HepG2 (cell line): Measurements from ENCODE around the gene C3orf62. TPM values are rescaled to one million over a fixed set of nuclear protein-coding genes. Genes with fewer than 3 reads are reported as not detected.
A peak's percentile ranks its signal among the peaks of the same experiment; 100 is the strongest.

Experiments
- ASH2L ChIP-seq: fragments of 300-600, 200-600 bp; sonication (generic); IDR thresholded peaks from 2 replicates; pipeline ENCODE4 v1.7.0; 2017; ENCODE audit warnings: low read depth, mild to moderate bottlenecking, moderate library complexity, mixed read lengths, low read length; ENCODE audit not compliant: insufficient read length
- ATF5 ChIP-seq: sonication (generic); formaldehyde crosslinking; IDR thresholded peaks from 2 replicates; pipeline ENCODE4 v1.4.0; 2020; ENCODE audit warnings: mild to moderate bottlenecking, low read depth, missing genetic modification reagents
- CBFB ChIP-seq: sonication (generic); formaldehyde crosslinking; IDR thresholded peaks from 2 replicates; pipeline ENCODE4 v1.4.0; 2020; ENCODE audit warnings: missing genetic modification reagents
- ELF3 ChIP-seq: IDR thresholded peaks from 2 replicates; pipeline ENCODE4 v1.6.1; 2016; ENCODE audit warnings: missing genetic modification reagents, missing compliant biosample characterization
- ETV5 ChIP-seq: IDR thresholded peaks from 2 replicates; pipeline ENCODE4 v1.6.1; 2018; ENCODE audit warnings: missing biosample characterization, missing genetic modification reagents, inconsistent platforms, borderline replicate concordance
- FOXK1 ChIP-seq: sonication (generic); formaldehyde crosslinking; IDR thresholded peaks from 2 replicates; pipeline ENCODE4 v1.4.0; 2020; ENCODE audit warnings: low read depth, missing genetic modification reagents, borderline replicate concordance
- FOXP4 ChIP-seq: sonication (generic); formaldehyde crosslinking; IDR thresholded peaks from 2 replicates; pipeline ENCODE4 v1.4.0; 2020; ENCODE audit warnings: missing genetic modification reagents
- HOXD1 ChIP-seq: sonication (generic); formaldehyde crosslinking; IDR thresholded peaks from 2 replicates; pipeline ENCODE4 v1.5.0; 2020; ENCODE audit warnings: missing genetic modification reagents
- LRRFIP1 ChIP-seq: sonication (generic); formaldehyde crosslinking; conservative IDR thresholded peaks from 2 replicates; pipeline ENCODE4 v1.4.0; 2020; ENCODE audit warnings: missing genetic modification reagents
- MTA1 ChIP-seq: sonication (generic); formaldehyde crosslinking; IDR thresholded peaks from 2 replicates; pipeline ENCODE4 v1.4.0; 2020; ENCODE audit warnings: missing genetic modification reagents, mild to moderate bottlenecking, borderline replicate concordance
- MTF2 ChIP-seq: sonication (generic); formaldehyde crosslinking; IDR thresholded peaks from 2 replicates; pipeline ENCODE4 v1.5.0; 2020; ENCODE audit warnings: missing genetic modification reagents, borderline replicate concordance
- NR2F6 ChIP-seq, 2 experiments: IDR thresholded peaks; 2 replicates each; pipeline ENCODE4 v1.6.1; 2016; ENCODE audit warnings: antibody characterized with exemption in 1 of 2, mild to moderate bottlenecking in 1 of 2
- RFX5 ChIP-seq: IDR thresholded peaks from 2 replicates; pipeline ENCODE4 v1.6.1; 2011; ENCODE audit warnings: low read depth, low read length, improper control_type of control experiment
- SOX6 ChIP-seq, 2 experiments: fragments of 450-650 bp in 1 of 2; sonication (generic) in 1 of 2; formaldehyde crosslinking in 1 of 2; IDR thresholded peaks; 2 replicates each; pipeline versions ENCODE4 v1.4.0 to v1.6.1; 2017 to 2020; ENCODE audit warnings: antibody characterized with exemption in 1 of 2, mild to moderate bottlenecking in 1 of 2, missing genetic modification reagents in 1 of 2
- TEAD3 ChIP-seq: optimal IDR thresholded peaks from 2 replicates; pipeline ENCODE3; 2016; ENCODE audit warnings: borderline replicate concordance
- THAP11 ChIP-seq: IDR thresholded peaks from 2 replicates; pipeline ENCODE4 v1.6.1; 2016; ENCODE audit warnings: missing biosample characterization, missing genetic modification reagents
- ZBTB2 ChIP-seq: sonication (generic); formaldehyde crosslinking; IDR thresholded peaks from 2 replicates; pipeline ENCODE4 v1.8.0; 2022; ENCODE audit warnings: low read depth, missing genetic modification reagents
- ZNF331 ChIP-seq: sonication (generic); formaldehyde crosslinking; IDR thresholded peaks from 2 replicates; pipeline ENCODE4 v1.4.0; 2020; ENCODE audit warnings: missing genetic modification reagents
- ZNF34 ChIP-seq: sonication (generic); formaldehyde crosslinking; IDR thresholded peaks from 2 replicates; pipeline ENCODE4 v1.4.0; 2020; ENCODE audit warnings: mild to moderate bottlenecking, missing genetic modification reagents, borderline replicate concordance
- ZNF572 ChIP-seq: sonication (generic); formaldehyde crosslinking; IDR thresholded peaks from 2 replicates; pipeline ENCODE4 v1.5.1; 2020; ENCODE audit warnings: mild to moderate bottlenecking, missing genetic modification reagents
- ZNF7 ChIP-seq: IDR thresholded peaks from 2 replicates; pipeline ENCODE4 v1.6.1; 2016; ENCODE audit warnings: missing biosample characterization, missing genetic modification reagents
- ZNF773 ChIP-seq: sonication (generic); formaldehyde crosslinking; IDR thresholded peaks from 2 replicates; pipeline ENCODE4 v1.4.0; 2020; ENCODE audit warnings: missing genetic modification reagents, borderline replicate concordance
- ZNF776 ChIP-seq: sonication (generic); formaldehyde crosslinking; IDR thresholded peaks from 2 replicates; pipeline ENCODE4 v1.4.0; 2020; ENCODE audit warnings: mild to moderate bottlenecking, missing genetic modification reagents
- ZNF780A ChIP-seq: sonication (generic); formaldehyde crosslinking; IDR thresholded peaks from 2 replicates; pipeline ENCODE4 v1.8.0; 2022; ENCODE audit warnings: mild to moderate bottlenecking, missing genetic modification reagents, moderate library complexity
- polyA plus RNA-seq, 8 experiments: library from polyadenylated mRNA; depleted of rRNA in 3 of 8; stranded (reverse) in 7 of 8; unstranded in 1 of 8; fragments of >200 nt; fragmentation: Illumina TruSeq in 4 of 8; extraction: Trizol in 4 of 8; gene quantifications; 2 replicates each; pipeline versions ENCODE4 v1.2.1 to v1.2.3, GENCODE V29; 2011 to 2016; ENCODE audit warnings: low read depth in 4 of 8, missing spikeins in 1 of 8, mixed read lengths in 1 of 8; ENCODE audit not compliant: insufficient read depth in 1 of 8
- total RNA-seq, 5 experiments: library from RNA; depleted of rRNA; stranded (reverse); fragments of >200 nt; fragmentation: Illumina TruSeq; extraction: Trizol; gene quantifications; 2 replicates each; pipeline ENCODE4 v1.2.3, GENCODE V29; 2016; ENCODE audit warnings: low read depth in 1 of 5

Gene C3orf62
- total and polyA plus RNA-seq, 2 of the 13 experiments (the other 11 are each of a cell fraction or from before 2014, with no cell fraction given), result 1.6 to 3.9 TPM

GRCh38 chr3:49238274-49239127 lies 38.5 kb downstream of the C3orf62 start (continued):
- TF ChIP-seq ZBTB2 (CRISPR knock-in tag) (no peak), ZNF773 (no peak), NR2F6 (IDR thresholded peaks at IDR 0.05) (no peak), NR2F6 (CRISPR knock-in tag; IDR thresholded peaks at IDR 0.05) (peak; percentile 66), ZNF7 (CRISPR knock-in tag) (peak; percentile 92), RFX5 (no peak), ASH2L (peak; percentile 27), ZNF34 (CRISPR knock-in tag) (no peak), MTF2 (CRISPR knock-in tag) (no peak), ATF5 (no peak), ZNF572 (CRISPR knock-in tag) (no peak), ZNF780A (no peak), ETV5 (peak; percentile 38; the same call in 1 of the 2 replicates), FOXP4 (CRISPR knock-in tag) (peak; percentile 56), ELF3 (CRISPR knock-in tag) (no peak), SOX6 (IDR thresholded peaks at IDR 0.05) (no peak), SOX6 (CRISPR knock-in tag; IDR thresholded peaks at IDR 0.05) (peak; percentile 92), HOXD1 (CRISPR knock-in tag) (peak; percentile 98), MTA1 (no peak), TEAD3 (peak; percentile 69), FOXK1 (peak; percentile 41; the same call in 1 of the 2 replicates), THAP11 (peak; percentile 43; the same call in 1 of the 2 replicates), LRRFIP1 (CRISPR knock-in tag) (no peak), CBFB (CRISPR knock-in tag) (no peak), ZNF331 (CRISPR knock-in tag) (peak; percentile 62; the same call in 1 of the 2 replicates), ZNF776 (CRISPR knock-in tag) (no peak)
